Activated CD4-positive, CD25-positive, alpha-beta regulatory T cell treated with anti-CD3 and anti-CD28 coated beads, Interleukin-2, amount 50 U/mL, for 72 hours (primary cell): Measurements from ENCODE around the gene TSHR.
"Not testable (repeated sequence)": the region's sequence is repeated elsewhere in the genome, so short reads cannot be mapped to it uniquely, and the experiment has no call there.

Source experiments
- DNase-seq: peaks from one replicate; pipeline ENCODE4 v3.0.0; 2021

The TSHR gene

GRCh38 chr14:81091139-81091538, 135.7 kb downstream of the TSHR start:
- no peak for DNase-seq

GRCh38 chr14:81091660-81092059, 136.2 kb downstream of the TSHR start:
- no peak for DNase-seq

- DNase-seq = no peak
These were observed 138.2 kb downstream of the TSHR start for GRCh38 chr14:81093651-81094050.

- DNase-seq = no peak
These were observed 140.1 kb downstream of the TSHR start for GRCh38 chr14:81095539-81095938.

- DNase-seq = no peak
These were observed 141.2 kb downstream of the TSHR start for GRCh38 chr14:81096656-81097055.

GRCh38 chr14:81102217-81102616, 146.8 kb downstream of the TSHR start:
- DNase-seq = no peak

GRCh38 chr14:81103443-81103842, 148.0 kb downstream of the TSHR start:
- DNase-seq = no peak

GRCh38 chr14:81105378-81105777, 150.0 kb downstream of the TSHR start:
- DNase-seq = no peak

- DNase-seq = no peak
These were observed 150.5 kb downstream of the TSHR start for GRCh38 chr14:81105961-81106360.

GRCh38 chr14:81110186-81110585, 154.8 kb downstream of the TSHR start:
- DNase-seq = no peak

- no peak for DNase-seq
These were observed 157.8 kb downstream of the TSHR start for GRCh38 chr14:81113176-81113575.

- DNase-seq = not testable (repeated sequence)
These were observed 158.8 kb downstream of the TSHR start for GRCh38 chr14:81113945-81114820.

GRCh38 chr14:81120501-81120900, 165.1 kb downstream of the TSHR start:
- DNase-seq = no peak

GRCh38 chr14:81122326-81122725, 166.9 kb downstream of the TSHR start:
- no peak for DNase-seq

- no peak for DNase-seq
These were observed 168.4 kb downstream of the TSHR start for GRCh38 chr14:81123811-81124210.

GRCh38 chr14:81125536-81125935, 170.1 kb downstream of the TSHR start:
- DNase-seq = no peak

GRCh38 chr14:81127785-81128184, 172.4 kb downstream of the TSHR start:
- DNase-seq = no peak

GRCh38 chr14:81129242-81129641, 173.8 kb downstream of the TSHR start:
- DNase-seq = no peak

- no peak for DNase-seq
These were observed 177.0 kb downstream of the TSHR start for GRCh38 chr14:81132468-81132867.

GRCh38 chr14:81133400-81133799, 178.0 kb downstream of the TSHR start:
- no peak for DNase-seq

- no peak for DNase-seq
These were observed 181.9 kb downstream of the TSHR start for GRCh38 chr14:81137316-81137715.

- DNase-seq = no peak
These were observed 183.0 kb downstream of the TSHR start for GRCh38 chr14:81138429-81138828.

- DNase-seq = no peak
These were observed 186.0 kb downstream of the TSHR start for GRCh38 chr14:81141426-81141825.

GRCh38 chr14:81143793-81144192, 188.4 kb downstream of the TSHR start:
- DNase-seq = no peak
